Choroid plexus epithelial cell (primary cell): Measurements from ENCODE around the gene FHOD3.
A peak's percentile ranks its signal among the peaks of the same experiment; 100 is the strongest.

Experiments used
- DNase-seq: peaks from one replicate; pipeline ENCODE4 v3.0.0-alpha.2; 2010; ENCODE audit warnings: low read depth
- H3K4me3 ChIP-seq: 2 replicates; pipeline ENCODE4 v1.5.1; 2011; ENCODE audit warnings: low read depth, mild to moderate bottlenecking, control low read depth, low read length, moderate library complexity
- TF ChIP-seq, protein P1 (sequence below): conservative IDR thresholded peaks from 2 replicates; pipeline ENCODE4 v1.5.1; 2011; ENCODE audit warnings: low read depth, mild to moderate bottlenecking, control low read depth, inconsistent platforms, low read length, moderate library complexity

Gene FHOD3

DNA sequence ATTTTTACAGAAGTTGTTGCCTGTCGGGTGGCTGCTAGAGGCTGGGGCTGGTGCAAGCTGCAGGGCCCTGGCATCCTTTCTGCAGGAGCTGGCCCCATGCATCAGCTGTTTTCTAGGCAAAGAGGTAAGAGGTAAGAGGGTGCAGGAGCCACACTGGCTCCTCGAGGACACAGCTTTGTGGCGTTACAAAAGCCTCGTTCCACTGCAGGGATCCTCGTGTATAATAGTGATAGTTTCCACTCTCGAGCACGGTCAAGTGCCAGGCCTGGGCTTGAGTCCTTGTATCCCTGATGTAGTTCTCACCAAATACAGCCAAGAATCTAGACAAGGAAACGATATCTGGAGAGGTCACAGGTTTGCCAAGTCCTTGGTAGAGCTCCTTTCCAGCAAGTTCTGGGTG, 33.2 kb upstream of the FHOD3 start:
- no peak for DNase-seq
- TF ChIP-seq, protein P1, sequence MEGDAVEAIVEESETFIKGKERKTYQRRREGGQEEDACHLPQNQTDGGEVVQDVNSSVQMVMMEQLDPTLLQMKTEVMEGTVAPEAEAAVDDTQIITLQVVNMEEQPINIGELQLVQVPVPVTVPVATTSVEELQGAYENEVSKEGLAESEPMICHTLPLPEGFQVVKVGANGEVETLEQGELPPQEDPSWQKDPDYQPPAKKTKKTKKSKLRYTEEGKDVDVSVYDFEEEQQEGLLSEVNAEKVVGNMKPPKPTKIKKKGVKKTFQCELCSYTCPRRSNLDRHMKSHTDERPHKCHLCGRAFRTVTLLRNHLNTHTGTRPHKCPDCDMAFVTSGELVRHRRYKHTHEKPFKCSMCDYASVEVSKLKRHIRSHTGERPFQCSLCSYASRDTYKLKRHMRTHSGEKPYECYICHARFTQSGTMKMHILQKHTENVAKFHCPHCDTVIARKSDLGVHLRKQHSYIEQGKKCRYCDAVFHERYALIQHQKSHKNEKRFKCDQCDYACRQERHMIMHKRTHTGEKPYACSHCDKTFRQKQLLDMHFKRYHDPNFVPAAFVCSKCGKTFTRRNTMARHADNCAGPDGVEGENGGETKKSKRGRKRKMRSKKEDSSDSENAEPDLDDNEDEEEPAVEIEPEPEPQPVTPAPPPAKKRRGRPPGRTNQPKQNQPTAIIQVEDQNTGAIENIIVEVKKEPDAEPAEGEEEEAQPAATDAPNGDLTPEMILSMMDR, result no peak
- H3K4me3 ChIP-seq, result no peak overlapping the region

DNA sequence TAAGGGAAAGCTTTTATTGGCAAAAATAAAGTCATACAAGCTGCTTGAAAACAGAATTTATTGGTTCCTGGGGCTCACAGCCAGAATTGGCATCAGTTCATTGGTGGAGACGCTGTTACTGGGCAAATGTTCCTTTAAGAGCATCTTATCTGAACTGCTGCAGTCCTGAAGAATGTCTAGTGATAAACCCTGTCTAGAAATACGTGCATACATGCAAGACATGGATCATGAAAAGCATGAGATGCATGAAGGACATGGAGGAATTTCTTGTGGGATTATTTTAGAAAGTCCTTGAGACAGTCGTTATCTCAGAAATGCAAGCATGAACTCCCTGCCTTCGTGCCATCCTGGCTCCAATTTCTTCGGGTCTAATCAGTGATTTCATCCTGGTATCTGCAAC, 32.5 kb upstream of the FHOD3 start:
- H3K4me3 ChIP-seq, result no peak overlapping the region
- peak; percentile 56 for DNase-seq
- TF ChIP-seq, protein P1, result no peak

DNA sequence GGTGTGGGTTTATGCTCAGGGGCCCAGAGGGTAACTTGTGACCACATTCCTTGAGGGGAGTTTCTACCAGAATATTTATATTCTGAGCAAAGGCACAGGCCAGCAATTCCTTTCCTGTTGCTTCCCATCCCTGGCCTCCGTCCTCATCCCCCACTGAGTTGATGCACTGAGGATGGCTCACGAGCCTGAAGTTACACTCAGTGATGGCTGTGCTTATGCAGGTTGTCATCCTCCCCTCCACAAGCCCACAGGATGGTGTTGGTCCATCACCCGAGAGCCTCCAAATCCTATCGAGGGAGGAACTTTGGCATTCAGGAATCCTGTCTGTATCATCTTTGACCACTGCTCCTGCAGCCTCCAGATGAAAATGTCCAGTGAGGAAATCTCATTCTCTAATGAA, 28.4 kb upstream of the FHOD3 start:
- TF ChIP-seq, protein P1, result no peak
- H3K4me3 ChIP-seq, result no peak overlapping the region
- no peak for DNase-seq

DNA sequence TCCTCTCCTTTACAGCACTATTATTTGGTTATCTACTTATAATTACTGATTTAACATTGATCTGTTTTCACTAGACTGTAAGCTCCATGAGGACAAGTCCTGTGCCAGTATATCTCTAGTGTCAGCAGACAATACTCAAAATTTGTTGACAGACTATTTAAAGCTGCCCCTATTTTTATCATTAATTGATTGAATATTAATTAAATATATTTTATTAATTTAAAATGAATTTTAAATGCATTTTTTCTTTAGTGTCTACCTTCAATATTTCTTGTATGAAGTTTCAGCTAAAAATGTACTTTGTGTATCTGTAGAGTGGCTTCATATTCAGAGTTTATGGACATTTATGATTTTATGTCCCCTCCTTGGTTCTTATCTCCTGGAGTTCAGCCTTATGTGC, 26.4 kb upstream of the FHOD3 start:
- TF ChIP-seq, protein P1, result no peak
- DNase-seq, result no peak
- no peak overlapping the region for H3K4me3 ChIP-seq

DNA sequence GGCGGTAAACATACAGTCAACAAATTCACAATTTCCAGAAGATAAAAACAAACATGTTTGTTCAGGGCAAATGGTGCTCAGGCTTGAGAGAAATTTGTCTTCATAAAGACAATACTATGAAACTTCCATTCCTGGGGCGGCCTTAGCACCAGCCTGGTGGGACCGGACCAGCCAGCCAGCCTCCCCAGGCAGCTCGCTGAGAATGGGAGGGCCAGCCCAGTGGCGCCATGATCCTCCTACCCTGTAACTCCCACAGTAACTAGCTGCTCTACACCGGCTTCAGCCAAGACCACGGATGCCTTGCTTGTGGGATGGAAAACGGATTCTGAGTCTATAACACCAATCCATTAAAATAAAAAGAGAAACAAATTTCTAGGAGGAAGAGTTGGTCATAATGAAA, 24.2 kb upstream of the FHOD3 start:
- TF ChIP-seq, protein P1, result no peak
- no peak overlapping the region for H3K4me3 ChIP-seq
- DNase-seq, result no peak

DNA sequence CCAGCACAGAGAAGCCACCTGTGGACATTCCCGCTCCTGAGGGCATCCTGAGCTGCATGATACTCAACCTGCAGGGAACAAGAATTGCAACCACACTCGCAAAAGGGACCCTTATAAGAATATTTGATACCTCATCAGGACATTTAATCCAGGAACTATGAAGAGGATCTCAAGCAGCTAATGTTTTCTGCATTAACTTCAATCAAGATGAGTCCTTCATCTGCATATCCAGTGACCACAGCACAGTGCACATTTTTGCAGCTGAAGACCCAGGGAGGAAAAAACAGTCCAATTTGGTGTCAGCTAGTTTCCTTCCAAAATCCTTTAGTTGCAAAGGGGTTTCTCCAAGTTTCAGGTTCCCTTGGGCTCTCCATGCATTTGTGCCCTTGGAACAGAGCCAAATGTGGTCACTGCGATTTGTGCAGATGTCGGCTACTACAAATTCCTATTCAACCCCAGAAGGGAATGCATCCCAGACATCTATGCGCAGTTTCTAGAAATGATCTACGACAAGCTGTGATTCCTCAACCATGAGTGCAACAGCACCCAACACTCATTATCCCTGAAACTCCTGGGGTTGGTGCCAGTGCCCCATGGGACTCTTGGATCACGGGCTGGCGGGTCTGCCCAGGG, 23.3 kb upstream of the FHOD3 start:
- no peak for DNase-seq
- H3K4me3 ChIP-seq, result no peak overlapping the region
- TF ChIP-seq, protein P1, result no peak

DNA sequence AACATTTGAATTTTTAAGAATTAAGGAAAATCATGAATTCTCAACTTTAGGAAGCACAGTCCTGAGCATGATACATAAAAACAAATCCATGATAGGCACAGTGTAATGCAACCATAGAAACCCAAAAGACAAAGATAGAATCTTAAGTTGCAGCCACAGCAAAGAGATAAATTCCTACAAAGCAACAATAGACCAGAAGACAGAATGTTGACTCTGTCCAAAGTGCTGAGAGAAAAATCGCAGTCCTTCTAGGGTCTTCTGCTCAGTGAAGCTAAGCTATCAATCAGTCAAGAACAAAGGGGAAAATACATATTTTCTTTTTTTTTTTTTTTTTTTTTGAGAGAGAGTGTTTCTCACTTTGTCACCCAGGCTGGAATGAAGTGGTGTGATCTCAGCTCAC, 22.0 kb upstream of the FHOD3 start:
- H3K4me3 ChIP-seq, result no peak overlapping the region
- TF ChIP-seq, protein P1, result no peak
- no peak for DNase-seq
